GM06990 (cell line): Measurements from ENCODE around the gene HCAR2.
"Not testable (repeated sequence)": the region's sequence is repeated elsewhere in the genome, so short reads cannot be mapped to it uniquely, and the experiment has no call there.

ENCODE experiments used
- DNase-seq: peaks from one replicate; pipeline ENCODE4 v3.0.0-alpha.2; 2011; ENCODE audit not compliant: insufficient read length; ENCODE audit errors: extremely low read depth
- H3K27me3 ChIP-seq: replicated peaks from 2 replicates; pipeline ENCODE4 v1.6.0; 2011; ENCODE audit warnings: low read length; ENCODE audit not compliant: control insufficient read depth, insufficient read depth
- H3K36me3 ChIP-seq: 2 replicates; pipeline ENCODE4 v1.5.1; 2011; ENCODE audit warnings: low read length; ENCODE audit not compliant: control insufficient read depth, insufficient read depth
- H3K4me3 ChIP-seq: replicated peaks from 2 replicates; pipeline ENCODE4 v1.5.1; 2011; ENCODE audit warnings: low read depth, mild to moderate bottlenecking, control low read depth, low read length
- TF ChIP-seq, protein P1 (sequence below): IDR thresholded peaks from 2 replicates; pipeline ENCODE4 v1.5.1; 2011; ENCODE audit warnings: low read length, control low read depth, mild to moderate bottlenecking, inconsistent platforms; ENCODE audit not compliant: insufficient read depth, poor library complexity, severe bottlenecking

HCAR2 gene

DNA sequence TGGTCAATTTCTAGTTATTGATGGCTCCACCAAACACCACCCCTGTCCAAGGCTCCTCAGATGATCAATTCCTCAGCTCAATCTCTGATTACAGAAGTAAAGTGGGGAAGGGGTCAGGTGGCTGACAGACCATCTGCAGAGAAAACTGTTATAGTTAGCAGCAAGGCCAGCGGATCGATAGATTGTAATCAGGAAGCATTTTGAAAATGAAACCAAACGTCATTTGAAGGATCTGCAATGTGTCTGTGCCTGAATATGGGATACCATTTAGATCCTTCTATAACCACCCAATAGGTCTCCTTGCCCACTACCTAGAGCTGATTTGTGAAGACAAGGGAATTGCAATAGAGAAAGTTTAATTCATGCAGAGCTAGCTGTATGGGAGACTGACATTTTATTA is 11.6 kb downstream of the HCAR2 start:
- H3K36me3 ChIP-seq, result no peaks in the 10 kb centered on the region
- H3K27me3 ChIP-seq, result no peaks in the 10 kb centered on the region
- TF ChIP-seq, protein P1, sequence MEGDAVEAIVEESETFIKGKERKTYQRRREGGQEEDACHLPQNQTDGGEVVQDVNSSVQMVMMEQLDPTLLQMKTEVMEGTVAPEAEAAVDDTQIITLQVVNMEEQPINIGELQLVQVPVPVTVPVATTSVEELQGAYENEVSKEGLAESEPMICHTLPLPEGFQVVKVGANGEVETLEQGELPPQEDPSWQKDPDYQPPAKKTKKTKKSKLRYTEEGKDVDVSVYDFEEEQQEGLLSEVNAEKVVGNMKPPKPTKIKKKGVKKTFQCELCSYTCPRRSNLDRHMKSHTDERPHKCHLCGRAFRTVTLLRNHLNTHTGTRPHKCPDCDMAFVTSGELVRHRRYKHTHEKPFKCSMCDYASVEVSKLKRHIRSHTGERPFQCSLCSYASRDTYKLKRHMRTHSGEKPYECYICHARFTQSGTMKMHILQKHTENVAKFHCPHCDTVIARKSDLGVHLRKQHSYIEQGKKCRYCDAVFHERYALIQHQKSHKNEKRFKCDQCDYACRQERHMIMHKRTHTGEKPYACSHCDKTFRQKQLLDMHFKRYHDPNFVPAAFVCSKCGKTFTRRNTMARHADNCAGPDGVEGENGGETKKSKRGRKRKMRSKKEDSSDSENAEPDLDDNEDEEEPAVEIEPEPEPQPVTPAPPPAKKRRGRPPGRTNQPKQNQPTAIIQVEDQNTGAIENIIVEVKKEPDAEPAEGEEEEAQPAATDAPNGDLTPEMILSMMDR, result no peak
- no peak for DNase-seq
- no peak overlapping the region for H3K4me3 ChIP-seq

DNA sequence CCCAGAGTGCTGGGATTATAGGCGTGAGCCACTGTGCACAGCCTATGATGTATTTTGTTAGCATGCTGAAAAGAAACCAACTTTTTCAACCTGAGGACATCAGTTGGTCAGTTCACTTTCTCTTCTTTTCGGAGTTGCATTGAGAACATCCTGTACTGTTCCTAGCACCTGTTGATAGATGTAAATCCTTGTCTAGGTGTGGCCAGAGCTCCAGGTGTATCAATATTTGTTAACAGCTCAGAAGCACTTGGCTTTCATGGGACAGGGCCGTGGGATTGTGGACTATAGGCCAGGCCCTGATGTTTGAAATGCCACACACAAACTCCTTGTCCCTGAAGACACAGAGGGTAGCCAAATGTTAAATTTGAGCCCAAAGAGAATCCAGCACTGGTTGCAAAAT is 14.9 kb downstream of the HCAR2 start:
- DNase-seq, result no peak
- Histone ChIP-seq H3K27me3 (no peaks in the 10 kb centered on the region), H3K36me3 (no peaks in the 10 kb centered on the region), H3K4me3 (no peak overlapping the region)
- TF ChIP-seq, protein P1, result no peak

DNA sequence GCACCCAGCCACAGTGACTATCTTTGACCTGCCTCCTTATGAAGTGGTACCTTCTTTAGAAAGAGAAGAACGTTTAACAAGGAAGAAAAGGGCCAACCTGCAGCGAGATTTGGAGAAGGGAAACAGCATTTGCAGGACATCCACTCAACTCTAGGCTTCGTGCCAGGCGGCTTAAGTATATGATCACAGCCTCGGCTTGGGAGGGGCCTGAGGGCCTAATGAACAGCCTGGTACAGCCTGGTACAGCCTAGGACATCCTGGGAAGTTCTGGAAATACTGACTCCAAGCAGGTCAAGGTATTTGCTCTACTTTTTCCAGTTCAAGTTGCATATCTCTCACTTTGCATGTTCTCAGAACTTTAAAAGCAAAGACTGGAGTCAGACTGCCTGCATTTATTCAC is 16.1 kb downstream of the HCAR2 start:
- TF ChIP-seq, protein P1, result no peak
- no peak overlapping the region for H3K4me3 ChIP-seq
- no peaks in the 10 kb centered on the region for H3K36me3 ChIP-seq
- no peak for DNase-seq
- H3K27me3 ChIP-seq, result no peaks in the 10 kb centered on the region

DNA sequence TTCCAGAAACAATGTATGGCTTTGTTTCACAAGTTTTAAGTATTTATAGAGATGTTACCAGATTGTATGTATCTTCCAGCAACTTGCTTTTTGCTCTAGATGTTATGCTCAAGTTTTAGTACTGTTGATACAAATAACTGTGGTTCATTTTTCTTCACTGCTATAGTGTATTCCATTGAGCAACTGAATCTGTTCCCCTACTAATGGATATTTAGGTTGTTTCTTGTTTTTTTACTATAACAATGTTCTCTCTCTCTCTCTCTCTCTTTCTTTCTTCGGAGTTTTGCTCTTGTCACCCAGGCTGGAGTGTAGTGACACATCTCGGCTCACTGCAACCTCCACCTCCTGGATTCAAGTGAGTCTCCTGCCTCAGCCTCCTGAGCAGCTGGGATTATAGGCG is 16.6 kb downstream of the HCAR2 start:
- TF ChIP-seq, protein P1, result no peak
- Histone ChIP-seq H3K4me3 (no peak overlapping the region), H3K36me3 (no peaks in the 10 kb centered on the region), H3K27me3 (no peaks in the 10 kb centered on the region)
- DNase-seq, result no peak

DNA sequence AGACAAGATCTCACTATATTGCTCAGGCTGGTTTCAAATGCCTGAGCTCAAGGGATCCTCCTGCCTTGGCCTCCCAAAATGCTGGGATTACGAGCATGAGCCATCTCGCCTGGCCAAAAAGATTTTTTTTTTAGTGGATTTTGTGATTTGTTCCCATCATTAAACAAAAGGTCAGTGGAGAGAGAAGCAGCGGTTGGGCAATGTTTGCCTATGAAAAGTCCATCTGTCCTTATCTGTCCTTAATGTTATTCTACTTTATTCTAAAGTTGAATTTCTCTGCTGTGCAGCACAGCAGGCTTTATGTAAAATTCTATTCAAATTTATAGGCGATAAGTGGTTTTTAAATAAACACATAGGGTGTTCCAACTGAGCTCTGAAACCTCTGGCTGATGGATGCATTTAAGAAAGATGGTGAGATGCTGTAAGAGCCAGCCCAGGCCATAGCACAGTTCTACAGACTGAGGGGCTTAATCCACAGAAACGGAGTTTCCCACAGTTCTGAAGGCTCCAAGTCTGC is 18.8 kb downstream of the HCAR2 start:
- H3K36me3 ChIP-seq, result no peaks in the 10 kb centered on the region
- no peaks in the 10 kb centered on the region for H3K27me3 ChIP-seq
- no peak for DNase-seq
- TF ChIP-seq, protein P1, result no peak
- H3K4me3 ChIP-seq, result no peak overlapping the region

DNA sequence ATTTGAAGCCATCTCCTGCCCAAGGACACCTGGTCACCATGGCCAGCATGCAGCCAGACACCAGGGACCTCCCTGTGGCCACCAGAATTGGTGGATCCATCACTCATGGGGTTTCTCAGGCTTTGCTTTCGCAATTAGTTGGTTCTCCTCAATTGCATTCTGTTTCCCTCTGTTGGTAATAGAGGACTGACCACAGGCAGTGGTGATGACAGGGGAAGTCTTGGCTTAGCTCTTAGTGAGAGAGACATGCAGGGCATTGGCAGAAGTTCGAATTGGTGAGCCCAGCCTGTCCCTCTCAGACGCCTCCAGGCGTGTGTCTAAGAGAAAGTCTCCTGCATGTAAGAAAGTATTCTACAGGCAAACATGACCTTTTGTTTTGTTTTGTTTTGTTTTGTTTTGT is 21.3 kb downstream of the HCAR2 start:
- no peaks in the 10 kb centered on the region for H3K36me3 ChIP-seq
- no peaks in the 10 kb centered on the region for H3K27me3 ChIP-seq
- no peak overlapping the region for H3K4me3 ChIP-seq
- no peak for DNase-seq
- TF ChIP-seq, protein P1, result no peak

DNA sequence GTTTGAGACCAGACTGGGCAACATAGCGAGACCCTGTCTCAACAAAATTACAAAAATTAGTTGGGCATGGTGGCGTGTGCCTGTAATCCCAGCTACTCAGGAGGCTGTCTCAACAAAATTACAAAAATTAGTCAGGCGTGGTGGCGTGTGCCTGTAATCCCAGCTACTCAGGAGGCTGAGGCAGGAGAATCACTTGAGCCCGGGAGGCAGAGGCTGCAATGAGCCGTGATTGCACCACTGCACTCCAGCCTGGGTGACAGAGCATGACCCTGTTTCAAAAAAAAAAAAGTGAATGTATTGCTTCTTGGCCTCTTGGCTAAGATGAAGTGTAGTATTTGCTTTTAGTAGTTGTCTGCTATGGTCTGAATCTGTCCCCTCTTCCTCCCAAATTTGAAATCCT is 22.2 kb downstream of the HCAR2 start:
- not testable (repeated sequence) for DNase-seq, H3K36me3 ChIP-seq, H3K4me3 ChIP-seq, H3K27me3 ChIP-seq

DNA sequence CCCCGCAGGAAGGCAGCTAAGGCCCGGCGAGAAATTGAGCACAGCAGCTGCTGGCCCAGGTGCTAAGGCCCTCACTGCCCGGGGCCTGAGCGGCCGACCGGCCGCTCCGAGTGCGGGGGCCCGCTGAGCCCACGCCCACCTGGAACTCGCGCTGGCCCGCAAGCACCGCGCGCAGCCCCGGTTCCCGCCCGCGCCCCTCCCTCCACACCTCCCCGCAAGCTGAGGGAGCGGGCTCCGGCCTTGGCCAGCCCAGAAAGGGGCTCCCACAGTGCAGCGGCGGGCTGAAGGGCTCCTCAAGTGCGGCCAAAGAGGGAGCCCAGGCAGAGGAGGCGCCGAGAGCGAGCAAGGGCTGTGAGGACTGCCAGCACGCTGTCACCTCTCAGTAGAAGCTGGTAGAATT is 26.4 kb downstream of the HCAR2 start:
- not testable (repeated sequence) for H3K4me3 ChIP-seq, DNase-seq, H3K27me3 ChIP-seq, H3K36me3 ChIP-seq
